Neutrophil (primary cell): ENCODE measurements around the gene RNF34.

Experiments
- H3K27ac ChIP-seq: fragments of 200-600 bp; sonication (generic); 2 replicates; pipeline ENCODE4 v1.5.1; 2016; ENCODE audit warnings: mild to moderate bottlenecking, moderate library complexity
- H3K27me3 ChIP-seq: fragments of 200-600 bp; sonication (generic); 2 replicates; pipeline ENCODE4 v1.6.0; 2016; ENCODE audit warnings: mild to moderate bottlenecking
- H3K36me3 ChIP-seq: fragments of 200-600 bp; sonication (generic); 2 replicates; pipeline ENCODE4 v1.5.1; 2017
- H3K4me1 ChIP-seq, 2 experiments: fragments of 200-600 bp in 1 of 2; sonication (generic) in 1 of 2; 1 replicate in 1 of 2; 2 replicates in 1 of 2; pipeline versions ENCODE4 v1.5.1 to v1.6.1; 2013 to 2016; ENCODE audit warnings: low read depth in 1 of 2, low read length in 1 of 2, mild to moderate bottlenecking in 1 of 2, moderate library complexity in 1 of 2; ENCODE audit not compliant: control insufficient read depth in 1 of 2, insufficient read depth in 1 of 2
- H3K4me3 ChIP-seq, 2 experiments: fragments of 200-600 bp in 1 of 2; sonication (generic) in 1 of 2; 1 replicate in 1 of 2; 2 replicates in 1 of 2; pipeline ENCODE4 v1.5.1; 2013 to 2016; ENCODE audit warnings: low read depth in 1 of 2, low read length in 1 of 2, mild to moderate bottlenecking in 1 of 2, moderate library complexity in 1 of 2
- H3K9me3 ChIP-seq: fragments of 200-600 bp; sonication (generic); 2 replicates; pipeline ENCODE4 v1.5.1; 2016
- TF ChIP-seq, protein P1 (sequence below): fragments of 200-600 bp; sonication (generic); IDR thresholded peaks from 2 replicates; pipeline ENCODE4 v1.5.1; 2016; ENCODE audit warnings: antibody characterized with exemption

Gene RNF34

DNA sequence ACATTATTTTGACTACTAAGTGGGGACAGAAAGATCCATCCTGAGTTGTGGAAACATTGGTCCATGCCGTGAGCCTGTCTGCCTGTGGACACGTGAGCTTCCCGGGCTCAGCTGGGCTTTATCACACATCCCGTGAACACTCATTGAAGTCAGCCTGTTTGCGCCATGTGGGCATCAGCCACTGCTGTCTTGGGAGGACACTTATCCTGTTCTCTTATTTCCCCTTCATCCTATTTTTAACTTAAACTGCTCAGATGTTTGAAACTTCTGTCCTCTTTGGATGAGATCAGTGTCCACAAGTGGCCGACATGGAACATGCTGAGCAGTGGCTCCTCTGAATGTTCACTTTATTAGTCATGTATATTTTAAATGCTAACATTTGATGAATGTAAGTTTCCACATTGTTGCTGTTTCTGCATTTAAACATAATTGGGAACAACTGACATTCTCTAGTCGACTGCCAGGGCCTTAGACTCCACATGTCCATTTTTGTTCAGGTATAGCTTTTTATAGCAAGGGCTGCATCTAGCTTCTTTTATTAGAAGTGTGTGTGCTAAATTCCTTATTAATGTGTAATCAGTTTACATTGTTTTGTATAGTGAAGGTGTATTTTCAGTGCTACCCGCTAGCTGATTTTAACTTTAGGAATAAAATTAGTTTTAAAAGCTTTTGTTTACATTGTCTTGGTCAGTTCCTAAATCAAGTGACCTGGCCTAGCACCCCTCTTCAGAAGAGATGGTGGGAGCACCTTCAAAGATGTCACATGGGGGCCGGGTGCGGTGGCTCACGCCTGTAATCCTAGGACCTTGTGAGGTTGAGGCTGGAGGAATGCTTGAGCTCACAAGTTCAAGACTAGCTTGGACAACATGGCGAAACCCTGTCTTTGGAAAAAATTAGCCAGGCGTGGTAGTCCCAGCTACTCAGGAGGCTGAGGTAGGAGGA, 24.0 kb downstream of the RNF34 start:
- Histone ChIP-seq H3K27ac (peak overlapping the region; percentile 85), H3K4me1 (peaks cover 46% of the 10 kb centered on the region in 2 experiments), H3K36me3 (peaks cover 56% of the 10 kb centered on the region), H3K9me3 (no peaks in the 10 kb centered on the region), H3K4me3 (no peak overlapping the region), H3K27me3 (no peaks in the 10 kb centered on the region)
- TF ChIP-seq, protein P1, sequence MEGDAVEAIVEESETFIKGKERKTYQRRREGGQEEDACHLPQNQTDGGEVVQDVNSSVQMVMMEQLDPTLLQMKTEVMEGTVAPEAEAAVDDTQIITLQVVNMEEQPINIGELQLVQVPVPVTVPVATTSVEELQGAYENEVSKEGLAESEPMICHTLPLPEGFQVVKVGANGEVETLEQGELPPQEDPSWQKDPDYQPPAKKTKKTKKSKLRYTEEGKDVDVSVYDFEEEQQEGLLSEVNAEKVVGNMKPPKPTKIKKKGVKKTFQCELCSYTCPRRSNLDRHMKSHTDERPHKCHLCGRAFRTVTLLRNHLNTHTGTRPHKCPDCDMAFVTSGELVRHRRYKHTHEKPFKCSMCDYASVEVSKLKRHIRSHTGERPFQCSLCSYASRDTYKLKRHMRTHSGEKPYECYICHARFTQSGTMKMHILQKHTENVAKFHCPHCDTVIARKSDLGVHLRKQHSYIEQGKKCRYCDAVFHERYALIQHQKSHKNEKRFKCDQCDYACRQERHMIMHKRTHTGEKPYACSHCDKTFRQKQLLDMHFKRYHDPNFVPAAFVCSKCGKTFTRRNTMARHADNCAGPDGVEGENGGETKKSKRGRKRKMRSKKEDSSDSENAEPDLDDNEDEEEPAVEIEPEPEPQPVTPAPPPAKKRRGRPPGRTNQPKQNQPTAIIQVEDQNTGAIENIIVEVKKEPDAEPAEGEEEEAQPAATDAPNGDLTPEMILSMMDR = no peak

DNA sequence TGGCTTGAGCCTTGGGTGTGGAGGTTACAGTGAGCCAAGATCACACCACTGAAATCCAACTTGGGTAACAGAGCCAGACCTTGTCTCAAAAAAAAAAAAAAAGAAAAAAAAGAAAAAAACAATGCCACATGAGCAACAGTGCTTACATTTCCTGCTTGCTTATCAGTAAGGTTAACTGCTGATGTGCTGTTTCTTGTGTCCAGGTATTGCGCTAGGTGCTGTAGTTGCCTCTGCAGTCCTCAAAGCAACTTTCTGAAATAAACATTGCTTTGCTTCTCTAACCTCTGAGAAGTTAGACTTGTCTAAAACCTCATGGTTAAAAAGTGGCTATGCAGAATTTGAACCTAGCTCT, 24.7 kb downstream of the RNF34 start:
- H3K4me1 ChIP-seq = peaks cover 49 to 52% of the 10 kb centered on the region in 2 experiments
- H3K9me3 ChIP-seq = no peaks in the 10 kb centered on the region
- peaks cover 55% of the 10 kb centered on the region for H3K36me3 ChIP-seq
- H3K27me3 ChIP-seq = no peaks in the 10 kb centered on the region
- TF ChIP-seq, protein P1 = no peak
- H3K27ac ChIP-seq = peak overlapping the region; percentile 85
- peak overlapping the region; percentile 36 to 45 for H3K4me3 ChIP-seq

DNA sequence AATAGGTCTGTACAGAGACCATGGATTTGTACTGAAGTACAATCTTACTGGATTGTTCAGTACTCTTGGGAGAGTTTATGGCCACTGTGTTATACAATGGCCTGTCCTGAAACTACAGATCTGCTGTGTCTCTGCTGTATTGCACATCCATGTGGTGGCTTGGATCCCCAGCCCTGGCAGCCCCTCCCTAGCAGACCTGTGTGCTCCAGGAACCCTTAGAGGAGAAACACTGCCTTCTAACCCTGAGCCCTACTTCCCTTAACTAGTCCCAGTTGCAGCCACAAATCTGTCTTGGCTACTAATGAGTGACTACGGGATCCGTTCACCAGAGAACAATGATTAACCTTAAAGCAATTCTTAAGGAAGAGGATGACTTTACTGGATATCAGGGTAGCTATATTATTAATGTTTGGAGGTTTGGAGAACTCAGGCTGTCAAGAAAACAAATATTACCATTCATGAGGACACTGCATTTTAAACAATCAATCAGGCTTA, 27.7 kb downstream of the RNF34 start:
- H3K4me3 ChIP-seq = no peak overlapping the region
- TF ChIP-seq, protein P1 = no peak
- peaks cover 56% of the 10 kb centered on the region for H3K36me3 ChIP-seq
- no peaks in the 10 kb centered on the region for H3K27me3 ChIP-seq
- peak overlapping the region; percentile 85 for H3K27ac ChIP-seq
- peaks cover 54 to 59% of the 10 kb centered on the region in 2 experiments for H3K4me1 ChIP-seq
- no peaks in the 10 kb centered on the region for H3K9me3 ChIP-seq

DNA sequence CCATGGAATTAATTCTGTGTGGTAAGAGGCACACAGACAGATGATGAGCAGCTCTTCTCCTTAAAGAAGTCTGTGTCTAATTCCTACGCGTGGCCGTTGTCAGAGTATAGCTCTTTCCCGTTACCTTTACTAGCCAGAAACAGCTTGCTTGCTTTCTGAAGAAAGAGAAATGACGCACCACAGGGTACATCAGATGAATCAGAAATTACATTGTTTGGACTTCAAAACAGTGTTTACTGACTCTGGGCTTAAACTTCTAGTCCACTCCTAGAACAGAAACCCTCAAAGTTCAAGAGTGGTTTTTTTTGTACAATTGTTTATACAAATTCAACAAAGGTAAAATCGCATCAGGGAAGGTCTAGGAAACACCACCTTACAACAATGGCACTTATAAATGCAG, 29.0 kb downstream of the RNF34 start:
- TF ChIP-seq, protein P1 = no peak
- peak overlapping the region; percentile 85 for H3K27ac ChIP-seq
- H3K36me3 ChIP-seq = peaks cover 47% of the 10 kb centered on the region

DNA sequence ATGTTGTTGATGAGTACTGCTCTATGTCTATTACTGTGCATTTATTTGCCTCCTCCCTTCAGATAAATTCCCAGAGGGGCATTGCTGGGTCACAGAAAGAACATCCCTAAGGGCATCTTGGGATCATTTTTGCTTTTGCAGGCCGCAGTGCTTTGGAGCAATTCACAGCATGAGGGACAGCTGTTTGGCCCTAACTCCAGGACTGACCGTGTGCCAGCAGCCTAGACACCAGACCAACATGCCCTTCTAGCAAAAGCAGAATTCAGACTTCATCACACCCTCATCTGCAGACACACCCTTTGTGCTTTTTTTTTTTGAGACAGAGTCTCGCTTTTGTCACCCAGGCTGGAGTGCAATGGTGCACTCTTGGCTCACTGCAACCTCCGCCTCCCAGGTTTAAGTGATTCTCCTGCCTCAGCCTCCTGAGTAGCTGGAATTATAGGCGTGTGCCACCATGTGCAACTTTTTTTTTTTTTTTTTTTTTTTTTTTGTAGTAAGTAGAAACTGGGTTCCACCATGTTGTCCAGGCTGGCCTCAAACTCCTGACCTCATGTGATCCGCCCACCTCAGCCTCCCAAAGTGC, 31.0 kb downstream of the RNF34 start:
- TF ChIP-seq, protein P1 = no peak
- Histone ChIP-seq H3K4me3 (no peak overlapping the region), H3K36me3 (peaks cover 41% of the 10 kb centered on the region), H3K27me3 (no peaks in the 10 kb centered on the region), H3K27ac (no peak overlapping the region), H3K9me3 (no peaks in the 10 kb centered on the region), H3K4me1 (peaks cover 38 to 43% of the 10 kb centered on the region in 2 experiments)

More for the DNA sequence above, 29.0 kb downstream of the RNF34 start:
- no peaks in the 10 kb centered on the region for H3K9me3 ChIP-seq
- no peaks in the 10 kb centered on the region for H3K27me3 ChIP-seq
- no peak overlapping the region for H3K4me3 ChIP-seq
- peaks cover 54 to 59% of the 10 kb centered on the region in 2 experiments for H3K4me1 ChIP-seq
